ENCODE measurements around the gene OR2AE1.

Gene OR2AE1

GRCh38 chr7:99855236-99855635, 21.6 kb downstream of the OR2AE1 start:
- DNase-seq, result no peak

GRCh38 chr7:99848420-99849216, 28.2 kb downstream of the OR2AE1 start:
- no peak for DNase-seq

GRCh38 chr7:99844328-99844727, 32.5 kb downstream of the OR2AE1 start:
- no peak for DNase-seq

- DNase-seq, result no peak
Measured at GRCh38 chr7:99843808-99844207, 33.0 kb downstream of the OR2AE1 start.

- DNase-seq, result no peak
Measured at GRCh38 chr7:99842926-99843325, 33.9 kb downstream of the OR2AE1 start.

GRCh38 chr7:99840136-99840869, 36.5 kb downstream of the OR2AE1 start:
- DNase-seq, result no peak

- DNase-seq, result no peak
Measured at GRCh38 chr7:99839287-99840021, 37.4 kb downstream of the OR2AE1 start.

- DNase-seq, result no peak
Measured at GRCh38 chr7:99837649-99838361, 39.0 kb downstream of the OR2AE1 start.

GRCh38 chr7:99835189-99835588, 41.6 kb downstream of the OR2AE1 start:
- DNase-seq, result no peak

- DNase-seq, result no peak
Measured at GRCh38 chr7:99834382-99834781, 42.5 kb downstream of the OR2AE1 start.

- no peak for DNase-seq
Measured at GRCh38 chr7:99833289-99833877, 43.5 kb downstream of the OR2AE1 start.

GRCh38 chr7:99831595-99831994, 45.2 kb downstream of the OR2AE1 start:
- no peak for DNase-seq

- DNase-seq, result no peak
Measured at GRCh38 chr7:99829524-99830160, 47.2 kb downstream of the OR2AE1 start.

- DNase-seq, result no peak
Measured at GRCh38 chr7:99828811-99829210, 48.0 kb downstream of the OR2AE1 start.

- no peak for DNase-seq
Measured at GRCh38 chr7:99827040-99827778, 49.6 kb downstream of the OR2AE1 start.

Data from activated CD4-positive, alpha-beta T cell treated with anti-CD3 and anti-CD28 coated beads, Interleukin-2, amount 50 U/mL, for 4 hours (primary cell).